Measurements from ENCODE around the gene TXNDC16.

Gene TXNDC16

DNA sequence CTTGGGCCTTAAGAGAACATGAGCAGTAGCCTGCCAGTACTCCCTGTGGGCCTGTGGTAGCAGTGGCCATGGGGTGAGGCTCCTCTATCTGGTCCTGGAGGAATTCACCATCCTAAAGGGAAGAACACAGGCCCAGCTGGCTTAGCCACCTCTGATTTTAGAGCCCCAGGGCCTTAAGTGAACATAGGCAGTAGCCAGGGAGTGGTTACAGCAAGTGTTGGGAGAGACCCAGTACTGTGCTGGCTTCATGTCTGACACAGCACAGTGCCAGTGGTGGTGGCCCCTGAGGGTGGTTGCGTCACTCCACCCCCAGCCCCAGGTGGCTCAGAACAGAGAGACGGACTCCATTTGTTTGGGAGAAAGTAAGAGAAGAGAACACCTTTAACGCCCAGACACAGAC lies 105.1 kb downstream of the TXNDC16 start:
- no peak for DNase-seq

DNA sequence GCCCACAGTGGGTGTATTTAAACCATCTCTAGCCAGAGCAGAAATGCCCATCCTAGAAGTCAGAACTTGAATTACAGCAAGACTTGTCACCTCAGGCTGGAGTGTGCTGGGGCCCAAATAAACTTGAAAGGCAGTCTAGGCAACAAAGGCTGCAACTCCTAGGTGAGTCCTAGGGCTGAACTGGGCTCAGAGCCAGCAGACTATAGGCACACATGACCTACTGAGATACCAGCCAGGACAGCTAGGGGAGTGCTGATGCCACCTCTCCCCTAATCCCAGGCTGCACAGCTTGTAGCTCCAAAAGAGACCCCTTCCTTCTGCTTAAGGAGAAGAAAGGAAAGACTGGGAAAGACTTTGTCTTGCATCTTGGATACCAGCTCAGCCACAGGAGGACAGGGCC lies 106.0 kb downstream of the TXNDC16 start:
- DNase-seq = no peak

DNA sequence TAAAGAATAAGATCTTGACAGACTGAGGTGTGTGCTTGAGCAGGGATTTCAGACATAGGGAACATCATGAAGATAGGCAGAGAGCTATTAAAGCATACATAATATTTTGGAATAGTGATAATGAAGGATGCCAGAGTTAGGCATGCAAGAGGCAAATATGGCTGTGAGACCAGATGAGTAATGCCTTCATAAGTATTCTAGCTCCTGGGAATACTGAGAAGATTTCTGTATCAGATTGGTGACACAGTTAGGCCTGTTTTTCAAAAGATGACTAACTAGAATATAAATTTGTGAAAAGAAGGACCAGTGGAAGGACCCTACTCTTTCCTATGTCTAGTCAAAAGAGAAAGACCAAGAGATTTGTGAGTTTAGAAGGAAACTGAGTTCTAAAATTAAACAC lies 108.8 kb downstream of the TXNDC16 start:
- no peak for DNase-seq

DNA sequence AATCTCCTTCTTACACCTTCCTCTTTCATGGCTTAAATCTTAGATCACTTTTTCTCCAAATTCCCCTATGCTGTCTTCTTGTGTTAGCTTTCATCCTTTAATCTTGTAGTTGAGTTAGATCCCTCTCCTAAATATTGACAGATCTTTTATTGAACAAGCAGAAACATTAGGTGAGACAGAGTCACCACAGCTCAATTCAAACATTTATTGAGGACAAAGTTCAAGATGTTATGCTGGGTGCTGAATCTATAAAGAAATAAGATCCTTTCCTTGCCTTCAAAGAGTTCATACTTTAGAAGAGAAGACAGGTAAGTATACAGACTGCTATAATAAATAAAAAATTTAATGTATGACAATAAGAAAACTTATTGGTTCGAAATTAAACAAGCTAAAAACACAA lies 109.7 kb downstream of the TXNDC16 start:
- DNase-seq = no peak

- DNase-seq = no peak
Observed at GRCh38 chr14:52442166-52442565, 110.1 kb downstream of the TXNDC16 start.

GRCh38 chr14:52439476-52439875 lies 112.8 kb downstream of the TXNDC16 start:
- DNase-seq = no peak

DNA sequence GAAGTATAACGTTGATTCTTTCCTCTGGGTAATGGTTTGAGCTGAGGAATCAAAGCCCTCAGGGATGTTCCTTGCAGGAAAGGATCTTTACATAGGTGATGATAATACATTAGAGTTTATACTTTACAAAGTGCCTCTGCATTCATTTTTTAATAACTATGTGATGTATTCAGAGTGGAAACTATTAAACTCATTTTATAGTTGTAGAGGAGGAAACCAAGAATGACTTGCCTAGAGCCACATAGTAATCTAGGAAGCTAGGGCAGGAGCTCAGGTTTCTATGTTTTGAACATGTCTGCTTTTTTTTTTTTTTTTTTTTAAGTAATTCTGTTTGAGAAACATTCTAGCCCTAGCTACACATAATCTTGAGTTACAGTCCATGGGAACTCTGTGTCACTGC lies 117.3 kb downstream of the TXNDC16 start:
- DNase-seq = no peak

DNA sequence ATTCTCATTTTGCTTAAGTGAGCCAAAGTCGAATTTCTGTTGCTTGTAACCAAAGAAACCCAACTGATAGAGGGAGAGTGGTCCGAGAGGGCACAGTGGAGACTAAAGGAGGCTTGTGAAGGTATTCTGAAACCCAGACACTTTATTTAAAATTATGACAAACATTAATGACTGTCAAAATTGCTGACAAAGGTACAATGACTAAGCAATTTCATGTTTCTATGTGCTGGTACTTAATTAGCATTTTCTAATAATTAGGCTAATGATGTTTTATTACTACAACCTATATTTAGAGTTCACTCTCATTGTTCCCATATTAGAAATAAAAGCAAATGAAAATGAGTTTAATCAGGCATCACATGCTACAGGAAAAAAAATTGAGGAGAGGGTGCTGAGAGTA lies 121.8 kb downstream of the TXNDC16 start:
- no peak for DNase-seq

GRCh38 chr14:52429451-52429850 lies 122.9 kb downstream of the TXNDC16 start:
- DNase-seq = no peak

- DNase-seq = no peak
Observed at GRCh38 chr14:52427460-52427859, 124.8 kb downstream of the TXNDC16 start.

GRCh38 chr14:52422650-52423356 lies 129.5 kb downstream of the TXNDC16 start:
- no peak for DNase-seq

DNA sequence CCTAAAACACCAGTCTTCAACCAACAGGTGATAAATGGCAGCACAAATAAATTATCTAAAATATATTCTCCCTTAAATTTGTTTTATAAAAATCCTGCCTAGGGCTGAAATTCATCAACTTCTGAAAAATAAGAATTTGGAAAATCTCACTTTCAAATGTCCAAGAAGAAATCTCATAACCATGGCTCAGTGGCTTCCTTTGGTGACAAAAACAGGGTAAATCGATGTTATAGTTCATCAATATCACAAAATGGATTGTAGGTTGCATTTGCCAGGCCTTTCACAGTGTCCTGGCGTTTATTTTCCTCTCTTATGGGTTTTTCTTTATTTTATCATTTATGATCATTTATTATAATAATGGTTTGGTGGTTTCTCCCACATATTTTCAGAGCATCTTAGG lies 135.2 kb downstream of the TXNDC16 start:
- no peak for DNase-seq

- no peak for DNase-seq
Observed at GRCh38 chr14:52413729-52414408, 138.4 kb downstream of the TXNDC16 start.

DNA sequence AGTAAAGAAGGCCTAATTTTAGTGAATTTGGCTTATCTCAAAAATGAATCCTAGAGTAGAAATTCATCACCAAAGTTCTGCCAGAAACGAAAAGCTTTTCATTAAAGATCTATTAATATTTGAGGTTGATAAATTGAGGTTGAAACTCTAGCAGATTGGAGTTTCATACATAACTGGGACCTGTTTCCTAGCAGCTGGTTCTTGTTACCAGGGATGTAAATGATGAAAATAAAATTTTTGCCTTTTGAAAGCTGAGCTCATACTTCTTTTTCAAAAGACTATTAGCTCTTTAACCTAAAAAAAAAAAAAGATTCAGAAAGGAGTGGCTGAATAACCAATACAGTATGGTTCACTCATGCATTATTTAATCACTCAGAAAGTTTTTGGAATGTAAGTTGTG lies 139.9 kb downstream of the TXNDC16 start:
- no peak for DNase-seq

DNA sequence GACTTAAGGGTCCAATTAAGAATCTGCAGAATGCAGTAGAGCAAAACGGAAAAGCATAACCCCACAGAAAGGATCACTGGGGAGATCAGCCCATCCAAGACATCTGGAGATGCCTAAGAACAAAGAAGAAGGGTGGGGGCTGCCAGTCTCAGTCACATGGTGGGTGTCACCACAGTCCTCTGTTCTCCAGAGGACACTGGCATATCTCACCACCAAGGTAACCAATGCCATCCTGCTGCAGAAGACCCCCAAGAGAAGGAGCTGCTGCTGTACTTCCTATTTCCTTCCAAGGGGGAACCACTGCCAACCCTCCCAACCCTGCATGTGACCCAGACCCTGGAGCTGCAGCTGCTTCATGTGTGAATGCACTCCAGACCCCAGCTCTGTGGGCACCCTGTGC lies 147.0 kb downstream of the TXNDC16 start:
- no peak for DNase-seq

- no peak for DNase-seq
Observed at GRCh38 chr14:52402812-52403526, 149.3 kb downstream of the TXNDC16 start.

DNA sequence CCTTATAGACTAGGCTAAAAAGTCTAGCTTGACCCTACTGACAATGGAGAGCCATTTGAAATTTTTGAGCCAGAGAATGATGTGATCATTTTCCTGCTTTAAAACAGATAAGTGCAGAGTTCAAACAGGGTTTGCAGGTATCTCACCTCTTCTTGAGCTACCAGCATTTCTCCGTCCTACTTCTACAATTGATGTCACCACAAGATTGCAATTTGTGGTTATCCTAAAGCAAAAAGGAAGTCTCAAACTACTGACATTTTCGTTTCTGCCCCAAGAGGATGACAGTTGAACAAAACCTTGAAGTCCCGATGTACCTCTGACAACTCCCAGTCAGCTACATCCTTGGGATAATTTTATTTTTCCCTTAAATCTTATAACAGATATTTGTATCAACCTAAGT lies 151.5 kb downstream of the TXNDC16 start:
- DNase-seq = no peak

DNA sequence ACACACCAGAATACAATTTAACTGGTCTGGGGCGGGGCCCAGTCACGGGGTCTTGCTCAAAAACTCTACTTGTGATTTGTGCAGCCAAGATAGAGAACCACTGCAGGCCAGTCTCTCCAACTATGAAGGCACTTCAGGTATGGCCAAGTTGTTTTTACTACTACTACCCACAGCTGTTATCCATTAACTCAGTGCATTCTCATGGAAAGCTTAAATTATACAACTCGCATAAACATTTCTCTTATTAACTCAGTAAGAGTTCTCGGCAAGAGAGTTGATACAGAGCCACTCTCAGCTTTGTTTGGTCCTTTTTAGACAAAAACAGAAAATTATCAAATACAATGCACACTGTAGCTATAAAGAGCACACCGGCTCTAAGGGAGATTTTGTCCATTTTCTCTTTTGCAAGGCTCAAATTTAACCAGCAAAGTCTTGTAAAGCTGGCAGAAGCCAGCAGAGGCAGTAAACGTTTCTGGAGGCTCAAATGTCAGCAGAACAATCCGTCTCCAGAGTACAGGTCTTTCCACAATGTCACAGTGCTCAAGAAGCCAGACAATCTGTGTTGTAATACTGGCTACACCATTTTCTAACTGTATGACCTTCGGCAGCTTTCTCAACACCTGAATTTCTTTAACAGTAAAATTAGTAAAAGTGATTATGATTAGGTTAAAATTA lies 152.2 kb downstream of the TXNDC16 start:
- DNase-seq = no peak

DNA sequence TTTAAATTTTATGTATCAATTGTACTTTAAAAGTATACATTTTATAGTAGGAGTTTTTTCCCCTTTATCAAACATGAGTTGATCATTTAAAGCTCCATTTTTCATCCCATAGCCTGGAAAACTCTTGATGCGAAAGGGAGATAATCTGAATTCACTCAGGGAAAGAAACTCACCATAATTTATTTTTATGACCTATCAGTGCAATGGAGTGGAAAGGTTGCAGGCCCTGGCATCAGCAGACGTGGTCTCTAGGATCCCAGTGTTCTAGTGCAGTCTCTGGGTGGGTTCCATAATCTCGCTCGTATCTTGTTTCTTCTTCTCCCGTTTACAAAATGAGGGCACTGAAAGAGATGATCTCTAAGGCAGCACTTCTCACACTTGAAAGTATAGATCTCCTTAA lies 153.2 kb downstream of the TXNDC16 start:
- no peak for DNase-seq

DNA sequence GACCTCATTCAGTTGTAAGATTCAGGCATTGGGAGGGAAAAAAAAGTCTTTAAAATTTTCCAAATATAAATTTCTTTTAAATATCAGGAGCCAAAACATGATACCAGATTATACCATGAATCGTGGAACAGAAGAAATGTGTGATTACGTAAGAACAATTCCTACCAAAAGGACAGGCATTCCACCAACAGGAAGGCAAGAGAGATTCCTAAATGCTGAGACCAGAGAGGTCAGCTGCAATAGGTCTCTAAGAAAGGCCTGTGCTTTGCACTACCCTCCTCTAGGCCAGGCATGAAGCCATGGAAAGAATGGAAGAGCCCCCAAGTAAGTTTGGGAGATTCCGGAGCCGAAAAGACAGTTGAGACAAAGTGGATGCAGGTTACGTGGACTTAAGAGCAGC lies 154.5 kb downstream of the TXNDC16 start:
- no peak for DNase-seq

GRCh38 chr14:52395728-52396127 lies 156.6 kb downstream of the TXNDC16 start:
- no peak for DNase-seq

All from nucleus accumbens (tissue), 56 donors.